Endothelial cell of umbilical vein (primary cell): ENCODE results near the gene MYH14. TPM values are rescaled to one million over a fixed set of nuclear protein-coding genes. Genes with fewer than 3 reads are reported as not detected.

Source experiments
- BruUV-seq: library from RNA; stranded (reverse); fragments of 400-500 nt; replicated peaks from 2 replicates; lab custom pipeline; 2021; lab: Mats Ljungman, UMichigan
- CTCF ChIA-PET: fragments of 300-600, 350-600 bp; sonication (Branson Sonifier 250); formaldehyde crosslinking; loops from one replicate; lab custom pipeline; 2021; ENCODE audit warnings: antibody characterized with exemption, inconsistent platforms; lab: Charles Lee
- POLR2A ChIA-PET: fragments of 300-600, 350-600 bp; sonication (Branson Sonifier 250); formaldehyde crosslinking; loops from one replicate; lab custom pipeline; 2021; ENCODE audit warnings: antibody characterized with exemption, inconsistent platforms; lab: Charles Lee
- DNase-seq: peaks from one replicate; pipeline ENCODE4 v3.0.0-alpha.2; 2011; ENCODE audit warnings: low read depth, low spot score
- FAIRE-seq: peaks from 2 replicates; lab custom pipeline; 2011; peaks lifted over from hg19 to GRCh38; lab: Jason Lieb, UNC
- H2AFZ ChIP-seq: 2 replicates; pipeline ENCODE4 v1.6.0; 2012; ENCODE audit warnings: low read depth, low read length, control low read depth, inconsistent platforms
- H3K27ac ChIP-seq: 2 replicates; pipeline ENCODE4 v1.5.1; 2011; ENCODE audit warnings: low read depth, mild to moderate bottlenecking, control low read depth, low read length, moderate library complexity; ENCODE audit not compliant: insufficient read depth
- H3K27me3 ChIP-seq, 2 experiments: 2 replicates each; pipeline versions ENCODE4 v1.6.0 to v1.6.1; 2011; ENCODE audit warnings: low read length in 2 of 2, mixed read lengths in 1 of 2; ENCODE audit not compliant: control insufficient read depth in 2 of 2, insufficient read depth in 2 of 2
- H3K36me3 ChIP-seq, 2 experiments: 2 replicates in 1 of 2; 3 replicates in 1 of 2; pipeline ENCODE4 v1.5.1; 2011; ENCODE audit warnings: low read length in 2 of 2, mild to moderate bottlenecking in 1 of 2, moderate library complexity in 1 of 2; ENCODE audit not compliant: control insufficient read depth in 2 of 2, insufficient read depth in 2 of 2; ENCODE audit errors: extremely low read depth in 1 of 2
- H3K4me1 ChIP-seq: 3 replicates; pipeline ENCODE4 v1.5.1; 2011; ENCODE audit warnings: mild to moderate bottlenecking, low read length; ENCODE audit not compliant: control insufficient read depth, insufficient read depth; ENCODE audit errors: extremely low read depth
- H3K4me2 ChIP-seq: 2 replicates; pipeline ENCODE4 v1.6.1; 2011; ENCODE audit warnings: low read length, control low read depth, mixed read lengths; ENCODE audit not compliant: insufficient read depth
- H3K4me3 ChIP-seq, 3 experiments: fragments of 200-600 bp in 1 of 3; sonication (generic), shearing (Covaris generic) in 1 of 3; replicated peaks in 1 of 3; 2 replicates each; pipeline ENCODE4 v1.5.1; 2011 to 2016; ENCODE audit warnings: control low read depth in 3 of 3, low read length in 3 of 3, mild to moderate bottlenecking in 2 of 3, inconsistent platforms in 1 of 3, low read depth in 1 of 3, moderate library complexity in 1 of 3; ENCODE audit not compliant: insufficient read depth in 1 of 3
- H3K79me2 ChIP-seq: 2 replicates; pipeline ENCODE4 v1.6.0; 2012; ENCODE audit warnings: low read length, inconsistent platforms; ENCODE audit not compliant: control insufficient read depth, insufficient read depth
- H3K9ac ChIP-seq: replicated peaks from 2 replicates; pipeline ENCODE3; 2011; ENCODE audit warnings: low read length, control low read depth; ENCODE audit not compliant: insufficient read depth; ENCODE audit errors: extremely low read depth
- H3K9me1 ChIP-seq: replicated peaks from 3 replicates; pipeline ENCODE4 v1.6.0; 2011; ENCODE audit warnings: mild to moderate bottlenecking, low read length; ENCODE audit not compliant: control insufficient read depth, insufficient read depth; ENCODE audit errors: extremely low read depth
- H3K9me3 ChIP-seq: replicated peaks from 2 replicates; pipeline ENCODE4 v1.5.1; 2012; ENCODE audit warnings: low read length, inconsistent platforms; ENCODE audit not compliant: control insufficient read depth, insufficient read depth
- H4K20me1 ChIP-seq: replicated peaks from 2 replicates; pipeline ENCODE3; 2011; ENCODE audit warnings: mild to moderate bottlenecking, low read length; ENCODE audit not compliant: control insufficient read depth, insufficient read depth; ENCODE audit errors: extremely low read depth
- JUN ChIP-seq: IDR thresholded peaks from 2 replicates; pipeline ENCODE4 v1.6.1; 2011; ENCODE audit warnings: borderline replicate concordance, low read depth; ENCODE audit not compliant: insufficient read length, insufficient read depth
- dilution Hi-C: fragments of 300-500 bp; cut with MboI; formaldehyde crosslinking; loops from one replicate; pipeline ENCODE4 v1.15.0; 2019; ENCODE audit warnings: low sequenced_read_pairs; ENCODE audit not compliant: extremely low pct_ligation_motif_present
- intact Hi-C: fragments of 100-400 bp; cut with micrococcal nuclease; formaldehyde crosslinking; loops from one replicate; pipeline ENCODE4 v1.10.0; 2022
- polyA plus RNA-seq, 4 experiments: library from polyadenylated mRNA; depleted of rRNA in 3 of 4; stranded (reverse) in 3 of 4; unstranded in 1 of 4; fragments of >200 nt; gene quantifications; 2 replicates each; pipeline versions ENCODE4 v1.2.1 to v1.2.3, GENCODE V29; 2011 to 2012; ENCODE audit warnings: missing spikeins in 1 of 4
- total RNA-seq: library from RNA; stranded (reverse); gene quantifications from 2 replicates; pipeline ENCODE4 v1.2.3, GENCODE V29; 2021
- TF ChIP-seq, protein P1 (sequence below), 2 donors: IDR thresholded peaks; 1 replicate in 1 of 2; 2 replicates in 1 of 2; pipeline ENCODE4 v1.5.1; 2011; ENCODE audit warnings: low read length in 2 of 2, mild to moderate bottlenecking in 2 of 2, moderate library complexity in 2 of 2, control low read depth in 1 of 2, inconsistent platforms in 1 of 2, low read depth in 1 of 2; ENCODE audit not compliant: insufficient read depth in 1 of 2; ENCODE audit errors: extremely low read depth in 1 of 2

Gene MYH14
- total and polyA plus RNA-seq, 2 donors (not counting 3 experiments of a cell fraction or from before 2014, with no cell fraction given): 0.13 TPM; not detected in 1

DNA sequence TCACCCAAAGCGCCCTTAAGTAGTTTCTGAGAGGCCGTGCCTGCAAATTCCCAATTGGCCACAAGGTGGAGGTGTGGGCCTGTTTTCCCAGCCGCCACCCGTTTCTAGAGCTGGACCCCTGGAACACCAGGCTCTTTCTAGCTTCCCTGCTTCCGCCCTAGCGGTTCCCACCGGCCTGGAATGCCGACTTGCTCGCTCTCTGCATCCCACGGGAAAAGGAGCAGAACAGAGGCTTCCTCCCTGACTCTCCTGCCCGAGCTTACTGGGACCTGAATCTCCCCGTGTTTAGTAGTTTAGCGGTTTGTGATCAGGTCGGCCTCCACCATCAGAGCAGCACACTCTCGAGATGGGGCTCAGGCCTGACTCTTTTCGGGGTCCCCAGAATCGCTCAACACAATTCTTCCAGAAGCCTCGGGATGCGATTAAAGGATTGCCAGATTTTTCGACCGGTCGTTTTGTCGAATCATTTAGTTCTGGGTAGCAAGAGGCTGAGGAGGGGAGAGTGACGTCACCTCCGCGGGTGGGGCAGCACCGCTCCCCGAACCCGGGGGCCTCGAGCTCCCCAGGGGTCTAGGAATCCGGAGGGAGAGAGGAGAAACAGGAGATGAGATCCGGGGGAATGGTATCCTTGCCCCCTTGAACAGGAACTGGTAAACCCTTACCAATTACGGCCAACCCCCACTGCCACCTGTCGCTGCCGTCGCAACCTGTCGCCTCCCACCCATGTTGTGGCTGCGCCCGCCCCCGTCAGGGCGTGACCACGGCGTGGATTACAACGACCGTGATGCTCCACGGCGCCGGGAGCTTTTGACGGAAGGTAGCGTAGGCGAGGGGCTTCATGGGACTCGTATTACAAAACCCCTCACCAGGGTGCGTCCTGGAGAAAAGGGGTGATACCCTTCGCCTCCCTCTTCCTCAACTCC, 154.0 kb downstream of the MYH14 start:
- H2AFZ ChIP-seq: peak overlapping the region; percentile 98
- peaks cover 0 to under 1% of the 10 kb centered on the region in 2 experiments for H3K27me3 ChIP-seq
- peak overlapping the region; percentile 72 for H3K4me2 ChIP-seq
- no peaks in the 10 kb centered on the region for H3K79me2 ChIP-seq
- H3K9me3 ChIP-seq: no peaks in the 10 kb centered on the region
- no peaks in the 10 kb centered on the region for H4K20me1 ChIP-seq
- no peak for TF ChIP-seq JUN
- TF ChIP-seq, protein P1, sequence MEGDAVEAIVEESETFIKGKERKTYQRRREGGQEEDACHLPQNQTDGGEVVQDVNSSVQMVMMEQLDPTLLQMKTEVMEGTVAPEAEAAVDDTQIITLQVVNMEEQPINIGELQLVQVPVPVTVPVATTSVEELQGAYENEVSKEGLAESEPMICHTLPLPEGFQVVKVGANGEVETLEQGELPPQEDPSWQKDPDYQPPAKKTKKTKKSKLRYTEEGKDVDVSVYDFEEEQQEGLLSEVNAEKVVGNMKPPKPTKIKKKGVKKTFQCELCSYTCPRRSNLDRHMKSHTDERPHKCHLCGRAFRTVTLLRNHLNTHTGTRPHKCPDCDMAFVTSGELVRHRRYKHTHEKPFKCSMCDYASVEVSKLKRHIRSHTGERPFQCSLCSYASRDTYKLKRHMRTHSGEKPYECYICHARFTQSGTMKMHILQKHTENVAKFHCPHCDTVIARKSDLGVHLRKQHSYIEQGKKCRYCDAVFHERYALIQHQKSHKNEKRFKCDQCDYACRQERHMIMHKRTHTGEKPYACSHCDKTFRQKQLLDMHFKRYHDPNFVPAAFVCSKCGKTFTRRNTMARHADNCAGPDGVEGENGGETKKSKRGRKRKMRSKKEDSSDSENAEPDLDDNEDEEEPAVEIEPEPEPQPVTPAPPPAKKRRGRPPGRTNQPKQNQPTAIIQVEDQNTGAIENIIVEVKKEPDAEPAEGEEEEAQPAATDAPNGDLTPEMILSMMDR (IDR thresholded peaks at IDR 0.05; ENCODE audit: extremely low read depth in 1 of 2, insufficient read depth in 1 of 2, low read depth in 1 of 2, low read length in 2 of 2): peak; percentile 77 to 83
- intact Hi-C loops (loop anchor here (1.0 to 2.0 kb wide), 10 partner anchors 11 to 565 kb away; partner anchors contain the start of genes EMC10, GARIN5A, KCNC3 and POLD1), dilution Hi-C loops (no loop called here)
- CTCF ChIA-PET: interaction anchor here (0.6 to 3.9 kb wide), 39 partner anchors 8 to 564 kb away, joined by 3 to 68 read pairs (median 5); partner anchors contain the start of genes KCNC3, NR1H2 and POLD1
- FAIRE-seq: peak; percentile 97
- peak; percentile 72 for DNase-seq
- BruUV-seq: TSS peak; percentile 18
- H3K36me3 ChIP-seq: no peaks in the 10 kb centered on the region
- POLR2A ChIA-PET: no interaction called here
- H3K4me1 ChIP-seq: peaks cover 7% of the 10 kb centered on the region
- peak overlapping the region; percentile 56 for H3K9ac ChIP-seq
- H3K4me3 ChIP-seq: peak overlapping the region; percentile 24 to 54 (median 31)
- H3K27ac ChIP-seq: peak overlapping the region; percentile 19
- H3K9me1 ChIP-seq: no peaks in the 10 kb centered on the region
